Measurements from ENCODE around the gene METTL15. TPM values are rescaled to one million over a fixed set of nuclear protein-coding genes. Genes with fewer than 3 reads are reported as not detected.
"Not testable (repeated sequence)": the region's sequence is repeated elsewhere in the genome, so short reads cannot be mapped to it uniquely, and the experiment has no call there.

METTL15 gene
- total and polyA plus RNA-seq, 2 experiments from 2014 or later = 9.3 to 23.2 TPM

DNA sequence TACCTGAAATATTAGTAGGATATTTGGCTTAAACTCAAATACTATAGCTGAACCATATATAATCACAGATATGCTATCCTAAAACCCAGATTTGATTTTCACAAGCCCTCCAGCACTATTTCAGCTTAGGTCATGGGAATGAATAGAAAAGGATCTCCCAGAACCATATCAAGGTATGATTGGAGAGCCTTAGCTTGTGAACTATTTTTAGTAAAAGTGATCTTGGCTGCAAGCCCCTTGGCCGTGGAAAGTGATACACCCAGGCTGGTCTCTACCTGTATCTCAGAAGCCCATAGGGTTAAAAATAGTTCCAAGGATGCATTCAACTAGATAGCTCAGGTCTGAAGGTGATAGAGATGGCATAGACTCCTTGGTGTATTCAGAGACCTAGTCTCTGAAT lies 9.9 kb upstream of the METTL15 start:
- Histone ChIP-seq H3K9me3 (ENCODE audit: low read depth) (no peaks in the 10 kb centered on the region), H3K9me2 (replicated peaks; ENCODE audit: insufficient read depth) (no peaks in the 10 kb centered on the region), H4K20me1 (ENCODE audit: insufficient read depth, poor library complexity, severe bottlenecking) (no peaks in the 10 kb centered on the region), H3K79me2 (peaks cover 27% of the 10 kb centered on the region), H3K27me3 (no peaks in the 10 kb centered on the region), H3K4me1 (ENCODE audit: insufficient read depth) (no peaks in the 10 kb centered on the region), H2AFZ (no peak overlapping the region), H3K27ac (no peak overlapping the region), H3K4me3 (no peak overlapping the region), H3K36me3 (replicated peaks; ENCODE audit: insufficient read depth, low read depth) (no peaks in the 10 kb centered on the region), H3K4me2 (no peak overlapping the region)
- TF ChIP-seq EZH2phosphoT487 (IDR thresholded peaks at IDR 0.05; ENCODE audit: low read depth, severe bottlenecking, unreplicated experiment) (no peak), CTCF (IDR thresholded peaks at IDR 0.05; ENCODE audit: poor library complexity) (no peak), EZH2 (IDR thresholded peaks at IDR 0.05; ENCODE audit: borderline replicate concordance) (no peak)
- DNase-seq (ENCODE audit: low spot score) = no peak
- 89% methylated on average over 1 of the region's 1 CpG for WGBS (ENCODE audit: low lambda C conversion rate, missing lambda C conversion rate)

- Histone ChIP-seq H3K27me3 (no peaks in the 10 kb centered on the region), H4K20me1 (ENCODE audit: insufficient read depth, poor library complexity, severe bottlenecking) (no peaks in the 10 kb centered on the region), H3K9me2 (replicated peaks; ENCODE audit: insufficient read depth) (no peaks in the 10 kb centered on the region), H3K4me3 (no peak overlapping the region), H3K4me2 (no peak overlapping the region), H3K36me3 (replicated peaks; ENCODE audit: insufficient read depth, low read depth) (no peaks in the 10 kb centered on the region), H3K27ac (no peak overlapping the region), H3K4me1 (ENCODE audit: insufficient read depth) (no peaks in the 10 kb centered on the region), H3K79me2 (peaks cover 42% of the 10 kb centered on the region), H3K9me3 (ENCODE audit: low read depth) (no peaks in the 10 kb centered on the region), H2AFZ (no peak overlapping the region)
- no peak for DNase-seq (ENCODE audit: low spot score)
- no peak for TF ChIP-seq EZH2phosphoT487 (IDR thresholded peaks at IDR 0.05; ENCODE audit: low read depth, severe bottlenecking, unreplicated experiment)
- TF ChIP-seq CTCF (IDR thresholded peaks at IDR 0.05; ENCODE audit: poor library complexity) = no peak
- no peak for TF ChIP-seq EZH2 (IDR thresholded peaks at IDR 0.05; ENCODE audit: borderline replicate concordance)
- 68% methylated on average over 1 of the region's 1 CpG for WGBS (ENCODE audit: low lambda C conversion rate, missing lambda C conversion rate)
Measured at GRCh38 chr11:28099715-28100114, 8.5 kb upstream of the METTL15 start.

- Histone ChIP-seq H3K27ac (no peak overlapping the region), H3K4me2 (no peak overlapping the region), H3K79me2 (peaks cover 52% of the 10 kb centered on the region), H3K4me3 (no peak overlapping the region), H3K4me1 (ENCODE audit: insufficient read depth) (no peaks in the 10 kb centered on the region), H3K36me3 (replicated peaks; ENCODE audit: insufficient read depth, low read depth) (no peaks in the 10 kb centered on the region), H3K27me3 (no peaks in the 10 kb centered on the region), H3K9me2 (replicated peaks; ENCODE audit: insufficient read depth) (no peaks in the 10 kb centered on the region), H4K20me1 (ENCODE audit: insufficient read depth, poor library complexity, severe bottlenecking) (no peaks in the 10 kb centered on the region), H3K9me3 (ENCODE audit: low read depth) (no peaks in the 10 kb centered on the region), H2AFZ (no peak overlapping the region)
- WGBS (ENCODE audit: low lambda C conversion rate, missing lambda C conversion rate) = 87% methylated on average over 2 of the region's 2 CpGs
- TF ChIP-seq EZH2phosphoT487 (IDR thresholded peaks at IDR 0.05; ENCODE audit: low read depth, severe bottlenecking, unreplicated experiment) = no peak
- no peak for TF ChIP-seq EZH2 (IDR thresholded peaks at IDR 0.05; ENCODE audit: borderline replicate concordance)
- TF ChIP-seq CTCF (IDR thresholded peaks at IDR 0.05; ENCODE audit: poor library complexity) = no peak
- no peak for DNase-seq (ENCODE audit: low spot score)
Measured at GRCh38 chr11:28100665-28101064, 7.5 kb upstream of the METTL15 start.

GRCh38 chr11:28102300-28102699 lies 5.9 kb upstream of the METTL15 start:
- H3K79me2 ChIP-seq = peaks cover 64% of the 10 kb centered on the region
- not testable (repeated sequence) for H4K20me1 ChIP-seq (ENCODE audit: insufficient read depth, poor library complexity, severe bottlenecking); H3K9me3 ChIP-seq (ENCODE audit: low read depth); DNase-seq (ENCODE audit: low spot score); H3K4me3 ChIP-seq; H3K27me3 ChIP-seq; H3K9me2 ChIP-seq (replicated peaks; ENCODE audit: insufficient read depth); H3K4me2 ChIP-seq; H3K36me3 ChIP-seq (replicated peaks; ENCODE audit: insufficient read depth, low read depth); H2AFZ ChIP-seq; H3K27ac ChIP-seq; H3K4me1 ChIP-seq (ENCODE audit: insufficient read depth)
- WGBS (ENCODE audit: low lambda C conversion rate, missing lambda C conversion rate) = 79% methylated on average over 4 of the region's 4 CpGs

Data from hepatocyte (in vitro differentiated cells).